Measurements from ENCODE around the gene SNRPN. TPM values are rescaled to one million over a fixed set of nuclear protein-coding genes. Genes with fewer than 3 reads are reported as not detected.
"Not testable (repeated sequence)": the region's sequence is repeated elsewhere in the genome, so short reads cannot be mapped to it uniquely, and the experiment has no call there.

The SNRPN gene
- total RNA-seq, 1 donor from 2014 or later: 189 TPM

GRCh38 chr15:24971772-24972171 lies 17.0 kb downstream of the SNRPN start:
- no peak for TF ChIP-seq CTCF (conservative IDR thresholded peaks at IDR 0.05; ENCODE audit: low read depth, low read length)
- no peak overlapping the region for H3K4me3 ChIP-seq (ENCODE audit: low read depth, low read length)
- DNase-seq (ENCODE audit: low read depth): no peak

- not testable (repeated sequence) for H3K4me3 ChIP-seq (ENCODE audit: low read depth, low read length); DNase-seq (ENCODE audit: low read depth)
Measured at GRCh38 chr15:24972707-24973106, 17.9 kb downstream of the SNRPN start.

GRCh38 chr15:24976932-24977331 lies 22.1 kb downstream of the SNRPN start:
- H3K4me3 ChIP-seq (ENCODE audit: low read depth, low read length): no peak overlapping the region
- no peak for TF ChIP-seq CTCF (conservative IDR thresholded peaks at IDR 0.05; ENCODE audit: low read depth, low read length)
- no peak for DNase-seq (ENCODE audit: low read depth)

- TF ChIP-seq CTCF (conservative IDR thresholded peaks at IDR 0.05; ENCODE audit: low read depth, low read length): no peak
- H3K4me3 ChIP-seq (ENCODE audit: low read depth, low read length): no peak overlapping the region
- no peak for DNase-seq (ENCODE audit: low read depth)
Measured at GRCh38 chr15:24977686-24978085, 22.9 kb downstream of the SNRPN start.

GRCh38 chr15:24985224-24985623 lies 30.4 kb downstream of the SNRPN start:
- no peak for DNase-seq (ENCODE audit: low read depth)
- TF ChIP-seq CTCF (conservative IDR thresholded peaks at IDR 0.05; ENCODE audit: low read depth, low read length): no peak
- no peak overlapping the region for H3K4me3 ChIP-seq (ENCODE audit: low read depth, low read length)

GRCh38 chr15:24986653-24987052 lies 31.9 kb downstream of the SNRPN start:
- no peak for TF ChIP-seq CTCF (conservative IDR thresholded peaks at IDR 0.05; ENCODE audit: low read depth, low read length)
- H3K4me3 ChIP-seq (ENCODE audit: low read depth, low read length): no peak overlapping the region
- no peak for DNase-seq (ENCODE audit: low read depth)

GRCh38 chr15:25019434-25019833 lies 64.6 kb downstream of the SNRPN start:
- TF ChIP-seq CTCF (conservative IDR thresholded peaks at IDR 0.05; ENCODE audit: low read depth, low read length): no peak
- DNase-seq (ENCODE audit: low read depth): no peak
- H3K4me3 ChIP-seq (ENCODE audit: low read depth, low read length): no peak overlapping the region

- H3K4me3 ChIP-seq (ENCODE audit: low read depth, low read length): no peak overlapping the region
- DNase-seq (ENCODE audit: low read depth): peak; percentile 10
- TF ChIP-seq CTCF (conservative IDR thresholded peaks at IDR 0.05; ENCODE audit: low read depth, low read length): no peak
Measured at GRCh38 chr15:25022233-25022632, 67.4 kb downstream of the SNRPN start.

Measured in epithelial cell of proximal tubule (primary cell).